Measurements from ENCODE around the gene HOXA4. TPM values are rescaled to one million over a fixed set of nuclear protein-coding genes. Genes with fewer than 3 reads are reported as not detected.

The HOXA4 gene
- total RNA-seq, 1 experiment from 2014 or later = 1.0 TPM

GRCh38 chr7:27093184-27093895, 37.2 kb downstream of the HOXA4 start:
- Mint-ChIP-seq H3K4me3 (ENCODE audit: low read depth, unreplicated experiment) (no peak overlapping the region), H3K27me3 (ENCODE audit: unreplicated experiment) (no peaks in the 10 kb centered on the region), H3K9me3 (ENCODE audit: low read depth, unreplicated experiment) (no peaks in the 10 kb centered on the region), H3K36me3 (ENCODE audit: insufficient read depth, unreplicated experiment) (peaks cover 3% of the 10 kb centered on the region), H3K4me1 (ENCODE audit: low read depth, unreplicated experiment) (peaks cover 27% of the 10 kb centered on the region), H3K27ac (ENCODE audit: unreplicated experiment) (no peak overlapping the region)
- CTCF ChIA-PET = interaction anchor here (0.6 to 1.6 kb wide), 2 partner anchors 51 to 195 kb away, joined by 4 read pairs; no protein-coding TSS in a partner anchor
- no TSS peak for BruUV-seq (replicated peaks)
- DNase-seq = no peak
- intact Hi-C loops (cut with micrococcal nuclease; ENCODE audit: unreplicated experiment) = no loop called here
- TF ChIP-seq, protein P1, sequence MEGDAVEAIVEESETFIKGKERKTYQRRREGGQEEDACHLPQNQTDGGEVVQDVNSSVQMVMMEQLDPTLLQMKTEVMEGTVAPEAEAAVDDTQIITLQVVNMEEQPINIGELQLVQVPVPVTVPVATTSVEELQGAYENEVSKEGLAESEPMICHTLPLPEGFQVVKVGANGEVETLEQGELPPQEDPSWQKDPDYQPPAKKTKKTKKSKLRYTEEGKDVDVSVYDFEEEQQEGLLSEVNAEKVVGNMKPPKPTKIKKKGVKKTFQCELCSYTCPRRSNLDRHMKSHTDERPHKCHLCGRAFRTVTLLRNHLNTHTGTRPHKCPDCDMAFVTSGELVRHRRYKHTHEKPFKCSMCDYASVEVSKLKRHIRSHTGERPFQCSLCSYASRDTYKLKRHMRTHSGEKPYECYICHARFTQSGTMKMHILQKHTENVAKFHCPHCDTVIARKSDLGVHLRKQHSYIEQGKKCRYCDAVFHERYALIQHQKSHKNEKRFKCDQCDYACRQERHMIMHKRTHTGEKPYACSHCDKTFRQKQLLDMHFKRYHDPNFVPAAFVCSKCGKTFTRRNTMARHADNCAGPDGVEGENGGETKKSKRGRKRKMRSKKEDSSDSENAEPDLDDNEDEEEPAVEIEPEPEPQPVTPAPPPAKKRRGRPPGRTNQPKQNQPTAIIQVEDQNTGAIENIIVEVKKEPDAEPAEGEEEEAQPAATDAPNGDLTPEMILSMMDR (IDR thresholded peaks at IDR 0.05; ENCODE audit: unreplicated experiment) = no peak

DNA sequence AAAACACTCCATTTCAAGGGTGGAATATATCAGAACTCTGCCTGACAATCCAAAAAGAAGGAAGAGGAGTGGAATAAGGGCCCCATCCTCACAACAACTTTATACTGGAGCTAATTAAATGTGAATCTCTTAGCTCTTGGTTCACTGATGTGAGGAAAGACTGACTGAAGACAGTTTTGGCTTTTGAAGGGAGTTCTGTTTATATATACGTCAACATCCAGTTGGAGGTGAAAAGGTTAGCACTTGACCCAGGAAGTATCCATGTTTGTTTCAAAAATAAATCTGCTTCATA, 37.8 kb downstream of the HOXA4 start:
- Mint-ChIP-seq H3K36me3 (ENCODE audit: insufficient read depth, unreplicated experiment) (no peaks in the 10 kb centered on the region), H3K4me1 (ENCODE audit: low read depth, unreplicated experiment) (peaks cover 22% of the 10 kb centered on the region), H3K27me3 (ENCODE audit: unreplicated experiment) (no peaks in the 10 kb centered on the region), H3K27ac (ENCODE audit: unreplicated experiment) (no peak overlapping the region), H3K4me3 (ENCODE audit: low read depth, unreplicated experiment) (no peak overlapping the region), H3K9me3 (ENCODE audit: low read depth, unreplicated experiment) (no peaks in the 10 kb centered on the region)
- no peak for DNase-seq
- intact Hi-C loops (cut with micrococcal nuclease; ENCODE audit: unreplicated experiment) = no loop called here
- BruUV-seq (replicated peaks) = no TSS peak
- CTCF ChIA-PET = interaction anchor here (1.6 kb wide), 1 partner anchor 51 kb away, joined by 4 read pairs; no protein-coding TSS in a partner anchor
- TF ChIP-seq, protein P1 (IDR thresholded peaks at IDR 0.05; ENCODE audit: unreplicated experiment) = no peak

DNA sequence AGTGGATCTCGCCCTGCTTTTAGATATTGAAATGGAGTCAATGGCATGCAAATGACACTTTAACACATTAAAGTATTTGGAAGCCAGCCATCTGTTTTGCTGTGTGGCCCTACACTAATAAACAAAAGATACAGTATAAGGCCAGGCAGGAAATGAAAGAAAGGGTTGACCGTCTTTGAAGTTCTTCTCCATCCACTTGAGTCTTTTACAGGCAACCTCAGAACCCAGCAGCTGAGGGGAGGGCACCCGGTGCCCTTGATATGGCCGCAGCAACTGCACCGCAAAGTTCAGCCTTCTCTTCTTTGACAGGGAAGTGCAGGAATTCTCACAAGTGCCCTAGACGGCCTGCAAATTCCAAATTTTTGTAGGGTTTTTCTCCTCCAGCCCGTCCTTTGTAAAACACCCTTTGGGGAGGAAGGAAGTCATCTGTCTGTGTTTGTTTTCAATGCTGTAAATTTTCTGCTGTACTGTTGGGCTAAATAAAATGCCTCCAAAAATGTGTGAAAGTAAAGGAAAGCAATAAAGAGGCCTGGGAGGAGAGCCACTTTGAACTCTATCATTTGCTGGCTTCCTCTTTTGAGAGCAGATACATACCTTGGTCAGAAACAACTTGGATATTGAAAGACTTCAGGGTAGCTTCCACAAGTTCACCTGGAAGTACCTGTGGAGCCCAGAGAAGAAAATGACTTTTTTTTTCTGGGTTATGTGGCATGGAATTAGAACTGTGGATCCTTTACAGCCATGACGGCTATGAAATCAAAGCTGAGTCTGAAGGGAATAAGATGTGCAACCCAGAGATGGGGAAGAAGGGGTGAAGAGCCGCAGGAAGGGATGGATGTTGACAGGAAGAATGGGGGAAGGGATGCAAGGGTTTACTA, 38.4 kb downstream of the HOXA4 start:
- no peaks in the 10 kb centered on the region for H3K36me3 Mint-ChIP-seq (ENCODE audit: insufficient read depth, unreplicated experiment)
- no peaks in the 10 kb centered on the region for H3K27me3 Mint-ChIP-seq (ENCODE audit: unreplicated experiment)
- H3K4me3 Mint-ChIP-seq (ENCODE audit: low read depth, unreplicated experiment) = no peak overlapping the region
- no peak for DNase-seq
- peaks cover 16% of the 10 kb centered on the region for H3K4me1 Mint-ChIP-seq (ENCODE audit: low read depth, unreplicated experiment)
- no TSS peak for BruUV-seq (replicated peaks)
- no peaks in the 10 kb centered on the region for H3K9me3 Mint-ChIP-seq (ENCODE audit: low read depth, unreplicated experiment)
- H3K27ac Mint-ChIP-seq (ENCODE audit: unreplicated experiment) = no peak overlapping the region
- CTCF ChIA-PET = interaction anchor here (1.6 kb wide), 1 partner anchor 50 kb away, joined by 4 read pairs; no protein-coding TSS in a partner anchor
- TF ChIP-seq, protein P1 (IDR thresholded peaks at IDR 0.05; ENCODE audit: unreplicated experiment) = no peak
- intact Hi-C loops (cut with micrococcal nuclease; ENCODE audit: unreplicated experiment) = no loop called here

DNA sequence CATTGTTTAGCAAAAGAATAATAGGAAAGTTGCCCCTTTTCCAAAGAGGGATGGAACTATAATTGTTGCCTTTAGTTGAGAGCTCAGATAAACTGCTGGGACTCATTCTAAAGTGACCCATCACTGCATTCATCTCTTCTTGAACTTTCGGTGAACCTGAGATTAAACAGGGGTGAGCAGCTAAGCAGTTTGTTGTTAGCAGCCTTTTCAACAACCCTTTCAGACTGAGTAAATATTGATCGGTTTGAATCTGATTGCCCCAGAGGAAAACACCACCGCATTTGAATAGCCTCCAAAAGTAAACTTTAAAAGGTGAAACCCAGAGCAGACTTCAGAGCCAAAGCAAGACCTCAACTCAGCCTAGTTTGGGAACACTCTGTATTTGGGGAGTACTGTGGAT, 39.5 kb downstream of the HOXA4 start:
- no peak overlapping the region for H3K4me3 Mint-ChIP-seq (ENCODE audit: low read depth, unreplicated experiment)

More for the DNA sequence above, 39.5 kb downstream of the HOXA4 start:
- Mint-ChIP-seq H3K27me3 (ENCODE audit: unreplicated experiment) (no peaks in the 10 kb centered on the region), H3K27ac (ENCODE audit: unreplicated experiment) (no peak overlapping the region), H3K36me3 (ENCODE audit: insufficient read depth, unreplicated experiment) (no peaks in the 10 kb centered on the region), H3K4me1 (ENCODE audit: low read depth, unreplicated experiment) (peaks cover 12% of the 10 kb centered on the region), H3K9me3 (ENCODE audit: low read depth, unreplicated experiment) (no peaks in the 10 kb centered on the region)
- BruUV-seq (replicated peaks) = no TSS peak
- TF ChIP-seq, protein P1 (IDR thresholded peaks at IDR 0.05; ENCODE audit: unreplicated experiment) = no peak
- no peak for DNase-seq
- intact Hi-C loops (cut with micrococcal nuclease; ENCODE audit: unreplicated experiment) = no loop called here
- CTCF ChIA-PET = interaction anchor here (1.0 kb wide), 1 partner anchor 22 kb away, joined by 3 read pairs; no protein-coding TSS in a partner anchor
